NCI-H187 (cell line): ENCODE results near the gene IL17RE.

Experiments
- DNase-seq, 2 experiments: peaks; one replicate each; lab custom pipeline; 2025; lab: John Stamatoyannopoulos, UW

Gene IL17RE

GRCh38 chr3:9903904-9904303 lies 1.3 kb downstream of the IL17RE start:
- DNase-seq = no peak

DNA sequence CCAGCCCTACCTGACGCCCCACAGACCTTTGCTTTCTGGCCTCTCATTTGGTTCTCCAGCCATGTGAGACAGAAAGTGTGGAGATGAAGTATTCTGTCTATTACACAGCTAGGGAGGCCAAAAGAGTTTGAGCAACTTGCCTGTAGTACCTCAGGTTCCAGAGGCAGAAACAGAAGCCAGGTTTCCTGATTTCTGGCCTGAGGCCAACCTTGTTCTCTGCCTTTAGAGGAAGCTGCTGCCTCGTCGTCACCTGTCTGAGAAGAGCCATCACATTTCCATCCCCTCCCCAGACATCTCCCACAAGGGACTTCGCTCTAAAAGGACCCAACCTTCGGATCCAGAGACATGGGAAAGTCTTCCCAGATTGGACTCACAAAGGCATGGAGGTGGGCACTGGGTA lies 3.8 kb downstream of the IL17RE start:
- no peak for DNase-seq

- DNase-seq = no peak
Measured at GRCh38 chr3:9908286-9908685, 5.6 kb downstream of the IL17RE start.

GRCh38 chr3:9909221-9910013 lies 6.8 kb downstream of the IL17RE start:
- no peak for DNase-seq

- DNase-seq = no peak
Measured at GRCh38 chr3:9911863-9912262, 9.2 kb downstream of the IL17RE start.

DNA sequence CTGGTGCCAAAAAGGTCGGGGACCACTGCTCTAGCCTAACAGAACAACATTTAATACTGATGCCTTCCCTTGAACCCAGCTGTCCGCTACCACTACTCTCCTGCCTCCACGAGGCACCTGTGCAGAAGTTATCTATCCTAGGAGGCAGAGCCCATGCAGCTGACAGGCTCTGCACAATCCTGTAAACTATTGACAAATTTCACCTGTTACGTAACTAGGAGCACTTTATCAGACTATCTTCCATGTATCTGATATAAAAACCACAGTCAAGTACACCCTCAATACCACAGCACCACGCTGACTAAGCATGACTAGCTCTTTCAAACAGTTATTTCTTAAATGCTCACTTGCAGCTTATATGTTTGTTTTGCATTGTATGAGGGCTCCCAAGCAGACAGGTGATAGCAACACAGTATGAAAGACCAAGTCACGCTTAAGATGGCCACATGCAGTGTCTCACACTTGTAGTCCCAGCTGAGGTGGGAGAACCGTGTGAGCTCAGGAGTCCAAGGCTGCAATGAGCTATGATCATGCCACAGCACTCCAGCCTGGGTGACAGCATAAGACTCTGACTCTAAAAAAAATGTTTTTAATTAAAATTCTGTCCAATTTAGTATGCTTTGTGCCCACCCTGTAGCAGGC lies 9.8 kb downstream of the IL17RE start:
- no peak for DNase-seq

GRCh38 chr3:9913601-9914000 lies 11.0 kb downstream of the IL17RE start:
- DNase-seq = no peak

GRCh38 chr3:9914011-9914410 lies 11.4 kb downstream of the IL17RE start:
- DNase-seq = no peak

DNA sequence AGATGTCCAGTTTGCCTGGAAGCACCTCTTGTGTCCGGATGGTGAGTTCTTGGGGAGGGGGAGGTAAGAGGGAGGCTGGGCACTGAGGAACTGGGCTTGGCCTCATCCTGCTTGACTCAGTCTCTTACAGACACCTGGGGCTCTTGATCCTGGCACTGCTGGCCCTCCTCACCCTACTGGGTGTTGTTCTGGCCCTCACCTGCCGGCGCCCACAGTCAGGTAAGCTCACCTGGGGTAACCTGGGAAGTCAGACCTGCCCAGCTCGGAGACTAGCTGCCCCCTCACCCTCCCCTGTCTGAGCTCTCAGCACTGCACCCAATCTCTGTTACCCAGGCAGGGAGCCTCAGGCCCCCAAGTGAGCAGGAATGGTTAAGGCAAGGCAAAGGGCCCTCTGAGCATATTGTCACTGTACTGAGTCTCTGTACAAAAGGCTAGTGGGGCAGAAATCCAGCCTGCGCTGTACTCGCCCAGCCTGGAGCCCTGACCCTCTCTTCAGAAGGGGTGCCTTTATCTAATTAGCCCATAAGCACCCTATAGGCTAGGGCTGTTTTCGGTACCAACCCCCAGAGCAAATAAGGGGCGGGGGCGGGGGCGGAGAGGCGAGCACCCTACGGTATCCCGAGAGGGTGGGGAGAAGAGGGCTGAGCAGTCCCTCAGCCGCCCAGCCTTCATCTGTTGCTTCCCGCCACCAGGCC lies 12.1 kb downstream of the IL17RE start:
- DNase-seq = no peak

GRCh38 chr3:9915254-9916141 lies 12.8 kb downstream of the IL17RE start:
- no peak for DNase-seq

DNA sequence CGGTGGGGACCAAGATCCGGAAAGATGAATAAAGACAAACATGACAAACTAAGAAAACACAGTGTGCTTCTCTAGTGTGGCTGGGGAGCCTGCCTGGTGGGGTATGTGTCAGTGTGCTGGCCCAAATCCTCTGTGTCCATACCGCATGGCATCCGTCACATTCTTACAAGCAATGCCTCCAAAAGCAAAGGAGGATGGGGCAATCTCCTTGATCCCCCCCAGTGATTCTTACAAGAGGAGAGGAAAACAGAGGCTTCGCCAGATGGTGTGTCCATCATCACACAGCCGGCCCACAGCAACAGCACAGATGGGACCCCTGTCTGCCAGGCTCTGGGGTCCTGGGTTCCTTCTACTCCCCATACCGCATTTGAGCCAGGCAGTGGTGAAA lies 13.7 kb downstream of the IL17RE start:
- DNase-seq = no peak

DNA sequence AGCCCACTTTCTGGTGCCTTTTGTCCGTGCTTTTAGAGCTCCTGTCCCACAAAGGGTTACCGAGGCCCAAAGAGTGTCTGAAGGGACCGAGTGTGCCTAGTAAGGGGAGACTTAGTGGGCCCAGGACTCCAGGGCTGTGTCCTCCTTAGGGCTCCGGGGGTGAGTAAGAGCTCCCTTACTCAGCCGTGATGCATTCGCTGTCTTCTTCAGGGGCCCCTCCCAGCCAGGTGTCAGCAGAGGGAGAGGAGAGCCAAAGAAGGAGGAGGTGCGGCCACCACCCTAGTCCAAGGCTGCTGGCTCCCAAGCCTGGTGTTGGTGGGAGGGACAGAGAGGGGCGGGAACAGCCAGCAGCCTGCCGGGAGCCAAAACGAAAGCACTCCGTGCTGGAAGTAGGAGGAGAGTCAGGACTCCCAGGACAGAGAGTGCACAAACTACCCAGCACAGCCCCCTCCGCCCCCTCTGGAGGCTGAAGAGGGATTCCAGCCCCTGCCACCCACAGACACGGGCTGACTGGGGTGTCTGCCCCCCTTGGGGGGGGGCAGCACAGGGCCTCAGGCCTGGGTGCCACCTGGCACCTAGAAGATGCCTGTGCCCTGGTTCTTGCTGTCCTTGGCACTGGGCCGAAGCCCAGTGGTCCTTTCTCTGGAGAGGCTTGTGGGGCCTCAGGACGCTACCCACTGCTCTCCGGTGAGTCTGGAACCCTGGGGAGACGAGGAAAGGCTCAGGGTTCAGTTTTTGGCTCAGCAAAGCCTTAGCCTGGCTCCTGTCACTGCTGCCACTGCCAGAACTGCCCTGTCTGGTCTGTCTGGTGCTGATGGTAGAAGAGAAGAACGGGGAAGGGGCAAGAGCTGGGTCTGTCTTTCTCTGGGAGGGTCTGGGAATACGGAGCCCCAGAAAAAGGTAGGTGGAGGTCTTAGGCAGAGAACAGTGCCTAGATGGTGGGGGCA lies 14.4 kb downstream of the IL17RE start, which contains the start of gene IL17RC:
IL17RC (plus strand) TSS at position 365 of the 947 bp plus-strand sequence; CDS start at position 583, 218 bp downstream.
- peak; percentile 31 to 52 for DNase-seq

DNA sequence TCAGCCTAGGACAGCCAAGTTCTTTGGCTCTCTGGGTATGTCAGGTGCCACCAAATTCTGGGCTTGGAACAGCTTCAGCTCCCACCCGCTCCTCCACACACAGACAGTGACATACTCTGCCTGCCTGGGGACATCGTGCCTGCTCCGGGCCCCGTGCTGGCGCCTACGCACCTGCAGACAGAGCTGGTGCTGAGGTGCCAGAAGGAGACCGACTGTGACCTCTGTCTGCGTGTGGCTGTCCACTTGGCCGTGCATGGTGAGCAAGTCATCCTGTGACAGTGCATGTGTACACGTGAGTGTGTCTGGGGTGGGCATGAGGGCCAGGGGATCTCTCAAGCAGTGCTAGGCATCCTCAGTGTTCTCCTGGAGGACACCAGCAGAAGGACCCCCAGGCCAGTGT lies 15.2 kb downstream of the IL17RE start:
- no peak for DNase-seq

DNA sequence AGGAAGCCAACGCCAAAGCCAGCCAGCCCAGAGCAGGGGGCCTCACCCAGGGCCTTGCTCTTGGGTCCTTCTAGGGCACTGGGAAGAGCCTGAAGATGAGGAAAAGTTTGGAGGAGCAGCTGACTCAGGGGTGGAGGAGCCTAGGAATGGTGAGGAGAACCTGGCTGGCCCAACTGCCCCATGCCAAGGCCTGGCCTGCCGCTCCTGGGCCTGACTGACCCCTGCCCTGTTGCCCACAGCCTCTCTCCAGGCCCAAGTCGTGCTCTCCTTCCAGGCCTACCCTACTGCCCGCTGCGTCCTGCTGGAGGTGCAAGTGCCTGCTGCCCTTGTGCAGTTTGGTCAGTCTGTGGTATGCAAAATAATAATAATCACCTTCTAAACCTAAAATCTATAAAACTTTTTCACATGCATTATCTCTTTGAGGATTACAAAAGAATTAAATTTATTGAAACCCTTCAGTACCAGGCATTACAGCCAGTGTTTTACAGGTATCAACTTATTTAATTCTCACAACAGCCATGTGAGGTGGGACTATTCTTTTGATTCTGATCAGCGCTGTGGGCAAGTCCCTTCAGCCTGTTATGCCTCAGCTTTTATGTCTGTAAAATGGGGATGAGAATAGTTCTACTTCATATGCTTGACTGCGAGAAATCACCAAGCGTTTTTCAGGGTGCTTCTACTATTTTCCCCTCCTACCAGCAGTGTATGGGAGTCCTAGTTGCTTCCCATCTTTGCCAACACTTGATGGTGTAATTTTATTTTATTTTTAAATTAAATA lies 15.8 kb downstream of the IL17RE start:
- DNase-seq = no peak

GRCh38 chr3:9928158-9928557 lies 25.5 kb downstream of the IL17RE start:
- DNase-seq = no peak

DNA sequence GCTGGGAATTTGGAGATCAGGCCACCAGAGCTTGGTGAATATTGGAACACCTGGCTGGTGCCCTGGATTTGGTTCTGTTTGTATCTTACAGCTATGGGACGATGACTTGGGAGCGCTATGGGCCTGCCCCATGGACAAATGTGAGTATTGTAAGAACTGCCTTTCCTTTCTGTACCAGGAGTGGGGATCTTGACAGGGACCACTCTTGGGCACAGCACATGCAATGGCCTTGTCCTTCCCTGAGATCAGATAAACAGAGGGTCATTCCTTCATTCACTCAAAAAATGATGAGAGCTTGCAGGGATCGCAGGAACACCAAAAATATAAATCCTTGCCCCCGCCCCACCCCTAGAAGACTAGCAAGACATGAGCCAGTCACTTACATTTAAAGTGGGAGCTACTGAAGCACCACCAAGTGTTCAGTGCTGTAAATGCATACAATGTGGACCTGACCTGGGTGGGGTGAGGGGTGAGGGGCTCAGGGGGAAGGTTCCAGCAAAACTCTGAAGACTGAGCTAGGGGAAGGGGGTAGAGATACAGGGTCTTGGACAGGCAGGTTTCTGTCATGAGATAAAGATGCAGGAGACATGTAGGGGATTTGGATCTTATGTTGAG lies 28.3 kb downstream of the IL17RE start:
- DNase-seq = no peak

- no peak for DNase-seq
Measured at GRCh38 chr3:9932535-9932842, 29.8 kb downstream of the IL17RE start.

GRCh38 chr3:9932843-9933560 lies 30.4 kb downstream of the IL17RE start:
- peak; percentile 13 to 54 for DNase-seq
